ENCODE results near the gene HNRNPA0. TPM values are rescaled to one million over a fixed set of nuclear protein-coding genes. Genes with fewer than 3 reads are reported as not detected.

The HNRNPA0 gene
- total RNA-seq, 2 experiments from 2014 or later = 29.2 to 29.6 TPM

DNA sequence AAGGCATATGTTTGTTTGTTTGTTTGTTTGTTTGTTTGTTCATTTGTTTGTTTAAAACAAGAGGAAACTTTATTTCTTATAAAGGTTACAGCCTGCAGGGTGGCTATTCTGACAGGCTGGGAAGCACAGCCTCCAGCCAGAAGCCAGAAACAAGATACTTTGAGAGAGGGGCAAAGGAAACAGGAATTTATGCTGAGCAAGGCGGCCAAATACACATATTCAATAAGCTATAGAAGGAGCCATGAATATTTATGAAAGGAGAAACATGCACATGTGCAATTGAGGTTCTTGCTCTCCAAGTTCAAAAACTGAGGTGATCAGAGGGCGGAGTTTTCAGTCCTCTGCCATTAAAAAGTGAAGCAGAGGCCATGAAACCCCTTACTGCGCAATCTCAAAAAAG is 37.8 kb downstream of the HNRNPA0 start:
- Mint-ChIP-seq H3K4me3 (no peak overlapping the region), H3K4me1 (ENCODE audit: low read depth) (peaks cover 3% of the 10 kb centered on the region), H3K9me3 (peaks cover 13% of the 10 kb centered on the region), H3K36me3 (peaks cover 13% of the 10 kb centered on the region), H3K27ac (no peak overlapping the region), H3K27me3 (no peaks in the 10 kb centered on the region)
- DNase-seq = no peak
- intact Hi-C loops (cut with micrococcal nuclease) = no loop called here
- ChIA-PET POLR2A (no interaction called here), CTCF (interaction anchor here (1.7 to 2.4 kb wide), 2 partner anchors 56 to 87 kb away, joined by 3 to 8 read pairs; no protein-coding TSS in a partner anchor)

DNA sequence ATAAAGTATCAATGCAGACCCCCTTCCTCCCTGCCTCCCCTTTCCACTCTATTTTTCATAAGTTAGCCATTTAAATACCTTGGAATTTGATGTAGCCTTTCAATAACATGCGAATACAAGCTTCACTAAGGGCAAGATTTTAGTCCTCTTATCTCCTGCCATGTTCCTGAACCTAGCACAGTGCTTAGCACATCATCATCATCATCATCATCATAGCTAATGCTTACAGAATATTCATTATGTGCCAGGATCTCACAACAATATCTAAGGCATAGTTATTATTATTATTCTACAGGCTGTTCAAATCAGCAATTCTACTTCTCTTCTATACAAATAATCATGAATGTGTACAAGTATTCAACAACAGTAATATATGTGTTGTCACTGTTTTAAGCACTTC is 38.7 kb downstream of the HNRNPA0 start:
- Mint-ChIP-seq H3K27me3 (no peaks in the 10 kb centered on the region), H3K4me1 (ENCODE audit: low read depth) (no peaks in the 10 kb centered on the region), H3K4me3 (no peak overlapping the region), H3K36me3 (peaks cover 15% of the 10 kb centered on the region), H3K9me3 (peaks cover 13% of the 10 kb centered on the region), H3K27ac (no peak overlapping the region)
- ChIA-PET POLR2A (no interaction called here), CTCF (interaction anchor here (0.6 to 1.0 kb wide), 2 partner anchors 21 to 418 kb away, joined by 3 read pairs; partner anchors contain the start of gene KLHL3)
- intact Hi-C loops (cut with micrococcal nuclease) = no loop called here
- no peak for DNase-seq

DNA sequence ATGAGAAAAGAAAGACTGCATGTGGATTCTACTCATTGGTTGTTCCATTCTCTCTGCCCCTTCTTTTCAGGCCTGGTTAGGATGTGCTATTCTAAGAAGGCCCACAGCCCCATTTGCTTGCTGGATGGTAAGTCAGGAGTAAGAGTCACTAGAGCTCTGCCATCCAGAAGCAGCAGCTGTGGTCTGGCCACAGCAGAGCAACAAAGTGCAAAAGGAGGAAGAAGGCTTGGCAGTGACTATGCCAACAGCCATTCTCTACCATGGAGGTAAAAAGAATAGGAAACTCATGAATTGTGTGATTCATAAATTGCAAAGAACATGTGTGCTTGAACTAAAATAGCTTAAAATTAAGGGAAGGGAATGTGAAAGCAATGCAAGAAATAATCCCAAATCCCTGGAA is 39.2 kb downstream of the HNRNPA0 start:
- intact Hi-C loops (cut with micrococcal nuclease) = no loop called here
- H3K36me3 Mint-ChIP-seq = peaks cover 15% of the 10 kb centered on the region
- no peaks in the 10 kb centered on the region for H3K27me3 Mint-ChIP-seq
- peaks cover 13% of the 10 kb centered on the region for H3K9me3 Mint-ChIP-seq
- H3K4me3 Mint-ChIP-seq = no peak overlapping the region
- CTCF ChIA-PET = interaction anchor here (0.6 to 1.0 kb wide), 2 partner anchors 21 to 418 kb away, joined by 3 read pairs; partner anchors contain the start of gene KLHL3
- H3K27ac Mint-ChIP-seq = no peak overlapping the region
- no peaks in the 10 kb centered on the region for H3K4me1 Mint-ChIP-seq (ENCODE audit: low read depth)
- POLR2A ChIA-PET = no interaction called here
- DNase-seq = no peak

DNA sequence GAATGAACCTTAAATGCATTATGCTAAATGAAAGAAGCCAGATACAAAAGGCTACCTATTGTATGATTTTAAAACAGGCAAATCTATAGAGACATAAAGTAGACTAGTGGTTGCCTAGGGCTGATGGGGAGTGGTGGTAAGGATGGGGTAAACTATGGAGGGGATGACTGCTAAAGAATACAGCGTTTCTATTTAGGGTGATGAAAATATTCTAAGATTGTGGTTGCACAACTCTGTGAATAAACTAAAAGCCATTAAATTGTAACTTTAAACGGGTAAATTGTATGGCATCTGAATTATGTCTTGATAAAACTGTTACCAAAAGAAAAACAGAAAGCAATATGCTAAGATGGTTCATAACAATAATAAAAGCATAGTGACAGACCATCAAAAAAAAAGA is 39.7 kb downstream of the HNRNPA0 start:
- ChIA-PET CTCF (interaction anchor here (1.3 kb wide), 1 partner anchor 54 kb away, joined by 3 read pairs; no protein-coding TSS in a partner anchor), POLR2A (no interaction called here)
- Mint-ChIP-seq H3K27ac (no peak overlapping the region), H3K9me3 (peaks cover 13% of the 10 kb centered on the region), H3K36me3 (peaks cover 15% of the 10 kb centered on the region), H3K4me1 (ENCODE audit: low read depth) (no peaks in the 10 kb centered on the region), H3K4me3 (no peak overlapping the region), H3K27me3 (no peaks in the 10 kb centered on the region)
- intact Hi-C loops (cut with micrococcal nuclease) = no loop called here
- DNase-seq = no peak

DNA sequence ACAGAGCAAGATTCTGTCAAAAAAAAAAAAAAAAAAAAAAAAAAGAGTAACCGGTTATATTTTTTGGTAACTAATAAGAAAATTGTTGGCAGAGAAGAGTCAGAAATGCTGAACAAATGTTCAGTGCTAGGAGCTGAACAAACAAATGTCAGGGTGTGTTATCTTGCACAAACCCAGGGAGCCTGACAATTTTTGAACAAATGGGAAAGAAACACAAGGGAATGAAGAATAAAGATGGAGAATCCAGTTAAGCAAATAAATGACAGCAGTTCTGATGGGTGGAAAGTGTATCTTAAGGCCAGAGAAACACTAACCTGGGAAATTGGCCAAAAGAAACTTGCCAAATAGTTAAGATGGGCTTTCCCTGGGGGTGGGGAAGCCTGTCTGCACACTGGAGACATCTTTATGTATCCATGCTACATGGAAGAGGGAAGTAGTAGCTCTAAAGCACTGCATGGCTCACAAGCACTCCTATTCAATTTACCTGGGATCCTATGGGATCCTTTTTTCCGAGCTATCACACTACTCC is 42.0 kb downstream of the HNRNPA0 start:
- peaks cover 13% of the 10 kb centered on the region for H3K9me3 Mint-ChIP-seq
- no peak overlapping the region for H3K4me3 Mint-ChIP-seq
- no peak overlapping the region for H3K27ac Mint-ChIP-seq
- POLR2A ChIA-PET = no interaction called here
- peaks cover 18% of the 10 kb centered on the region for H3K36me3 Mint-ChIP-seq
- H3K27me3 Mint-ChIP-seq = no peaks in the 10 kb centered on the region
- CTCF ChIA-PET = interaction anchor here (1.3 to 1.6 kb wide), 2 partner anchors 19 to 51 kb away, joined by 5 to 10 read pairs; no protein-coding TSS in a partner anchor
- H3K4me1 Mint-ChIP-seq (ENCODE audit: low read depth) = no peaks in the 10 kb centered on the region
- no peak for DNase-seq
- intact Hi-C loops (cut with micrococcal nuclease) = no loop called here

DNA sequence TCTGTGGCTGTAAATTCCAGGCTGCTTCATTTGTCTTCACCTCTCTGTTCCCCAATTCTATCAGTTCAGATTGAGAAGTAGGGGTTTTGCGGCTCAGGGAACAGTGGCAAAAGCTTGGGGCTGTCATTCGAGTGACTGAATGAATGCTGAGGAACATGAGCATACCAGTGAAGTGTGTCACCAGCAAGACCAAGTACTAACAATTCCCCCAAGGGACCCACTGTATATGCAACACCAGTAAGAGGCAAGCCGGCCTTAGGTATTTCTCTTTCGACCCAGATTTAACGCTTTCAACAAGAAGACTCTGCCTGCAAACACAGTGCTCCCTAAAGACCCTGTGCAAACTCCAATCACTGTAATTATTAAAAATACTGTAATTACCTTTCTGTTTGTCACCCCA is 44.1 kb downstream of the HNRNPA0 start:
- POLR2A ChIA-PET = no interaction called here
- Mint-ChIP-seq H3K27me3 (no peaks in the 10 kb centered on the region), H3K9me3 (peaks cover 13% of the 10 kb centered on the region), H3K36me3 (peaks cover 21% of the 10 kb centered on the region), H3K4me1 (ENCODE audit: low read depth) (no peaks in the 10 kb centered on the region), H3K27ac (no peak overlapping the region), H3K4me3 (no peak overlapping the region)
- intact Hi-C loops (cut with micrococcal nuclease) = no loop called here
- DNase-seq = no peak
- CTCF ChIA-PET = no interaction called here

DNA sequence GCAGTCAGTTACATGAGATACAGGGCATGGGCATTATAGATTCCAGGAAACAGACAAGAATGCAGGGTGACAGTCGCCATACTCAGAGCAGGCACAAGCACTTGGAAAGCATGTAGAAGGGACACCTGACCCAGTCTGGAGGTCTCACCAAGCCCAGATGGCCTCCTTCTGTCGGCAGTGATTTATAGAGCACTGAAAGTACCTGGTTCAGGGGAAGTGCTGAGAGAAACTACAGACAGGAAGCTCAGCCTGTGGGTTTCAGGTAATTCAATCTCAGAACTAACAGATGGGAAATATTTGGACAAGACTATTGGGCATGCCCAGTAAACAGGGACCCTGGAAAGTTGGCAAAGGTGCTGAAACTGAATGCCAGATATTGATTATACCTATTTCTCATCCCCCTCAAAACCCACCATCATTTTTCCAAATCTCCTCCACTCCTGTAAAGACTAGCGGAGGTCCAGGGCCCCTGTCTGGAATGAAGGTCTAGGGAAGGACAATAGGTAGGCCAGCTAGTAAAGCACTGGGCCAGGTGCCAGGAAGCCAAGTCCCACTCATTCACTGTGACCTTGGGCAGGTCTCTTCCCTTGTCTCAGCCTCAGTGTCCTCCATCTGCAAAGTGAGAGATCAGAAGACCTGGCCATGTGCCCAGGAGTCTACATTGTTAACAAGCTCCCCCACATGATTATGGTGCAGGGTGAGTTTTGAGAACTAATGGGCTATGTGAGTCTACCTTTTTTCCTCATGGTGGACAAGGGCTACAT is 45.2 kb downstream of the HNRNPA0 start:
- Mint-ChIP-seq H3K4me1 (ENCODE audit: low read depth) (no peaks in the 10 kb centered on the region), H3K4me3 (no peak overlapping the region), H3K9me3 (peaks cover 7% of the 10 kb centered on the region), H3K36me3 (peaks cover 18% of the 10 kb centered on the region), H3K27me3 (no peaks in the 10 kb centered on the region), H3K27ac (no peak overlapping the region)
- intact Hi-C loops (cut with micrococcal nuclease) = no loop called here
- DNase-seq = no peak
- ChIA-PET POLR2A (no interaction called here), CTCF (no interaction called here)

DNA sequence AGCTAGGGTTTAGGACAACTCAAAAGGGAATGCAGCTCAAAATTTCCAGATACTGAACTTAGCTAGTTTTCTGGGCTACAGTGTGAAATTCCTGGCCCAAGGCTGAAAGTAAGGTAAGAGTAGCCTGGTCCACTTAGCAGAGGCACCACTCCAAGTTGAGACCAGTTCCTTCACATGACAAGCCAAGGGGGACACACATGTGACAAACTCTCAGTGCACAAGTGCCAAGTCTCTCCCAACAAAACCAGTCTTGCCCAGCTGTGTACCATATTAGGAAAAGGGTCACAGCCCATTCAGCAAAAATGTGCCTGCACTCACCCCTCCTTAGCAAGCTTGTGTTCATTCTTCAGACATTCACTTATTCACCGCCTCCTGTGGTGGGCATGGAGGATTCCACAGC is 46.1 kb downstream of the HNRNPA0 start:
- Mint-ChIP-seq H3K36me3 (peaks cover 14% of the 10 kb centered on the region), H3K9me3 (peaks cover 3% of the 10 kb centered on the region)
- POLR2A ChIA-PET = no interaction called here

DNA sequence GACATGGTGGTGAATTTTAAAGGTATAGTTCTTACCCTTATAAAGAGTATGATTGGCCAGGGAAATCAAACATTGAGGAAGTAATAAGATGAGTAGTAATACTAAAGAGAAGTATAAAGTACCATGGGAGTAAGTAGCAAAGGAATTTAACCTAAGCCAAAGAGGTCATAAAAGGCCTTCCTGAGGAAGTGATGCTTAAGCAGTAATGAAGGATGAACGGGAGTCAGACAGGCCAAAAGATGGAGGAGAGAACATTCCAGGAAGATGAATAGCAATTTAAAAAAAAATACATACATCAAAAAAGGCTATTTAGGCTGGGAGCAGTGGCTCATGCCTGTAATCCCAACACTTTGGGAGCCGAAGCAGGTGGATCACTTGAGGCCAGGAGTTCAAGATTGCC is 47.3 kb downstream of the HNRNPA0 start:
- no peak overlapping the region for H3K4me3 Mint-ChIP-seq
- H3K9me3 Mint-ChIP-seq = no peaks in the 10 kb centered on the region
- H3K27ac Mint-ChIP-seq = no peak overlapping the region
- H3K36me3 Mint-ChIP-seq = peaks cover 7% of the 10 kb centered on the region
- H3K27me3 Mint-ChIP-seq = no peaks in the 10 kb centered on the region
- H3K4me1 Mint-ChIP-seq (ENCODE audit: low read depth) = no peaks in the 10 kb centered on the region
- POLR2A ChIA-PET = no interaction called here
- DNase-seq = no peak
- intact Hi-C loops (cut with micrococcal nuclease) = no loop called here
- CTCF ChIA-PET = no interaction called here

More for the DNA sequence above, 46.1 kb downstream of the HNRNPA0 start:
- Mint-ChIP-seq H3K4me1 (ENCODE audit: low read depth) (no peaks in the 10 kb centered on the region), H3K27me3 (no peaks in the 10 kb centered on the region), H3K27ac (no peak overlapping the region), H3K4me3 (no peak overlapping the region)
- intact Hi-C loops (cut with micrococcal nuclease) = no loop called here
- DNase-seq = no peak
- CTCF ChIA-PET = no interaction called here

DNA sequence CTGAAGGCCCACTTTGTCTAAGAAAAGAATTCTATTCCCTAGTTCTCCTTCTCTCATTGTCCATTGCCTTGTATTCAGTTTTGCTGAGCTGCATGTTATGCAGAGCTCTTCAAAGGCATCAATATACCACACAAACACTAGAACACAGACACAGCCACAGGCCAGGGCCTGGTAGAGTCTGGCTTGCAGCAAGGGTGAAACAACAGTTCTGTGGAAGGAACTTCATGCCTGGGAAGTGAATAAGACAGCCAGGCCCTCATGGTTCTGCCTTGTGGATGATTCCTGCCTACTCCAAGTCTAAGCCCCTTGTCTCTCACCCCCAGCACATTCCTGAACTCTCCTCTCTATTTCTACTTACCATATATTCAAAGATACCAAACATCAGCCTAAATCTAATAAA is 49.1 kb downstream of the HNRNPA0 start:
- Mint-ChIP-seq H3K4me3 (no peak overlapping the region), H3K36me3 (peaks cover 7% of the 10 kb centered on the region), H3K4me1 (ENCODE audit: low read depth) (no peaks in the 10 kb centered on the region), H3K27ac (no peak overlapping the region), H3K9me3 (no peaks in the 10 kb centered on the region), H3K27me3 (no peaks in the 10 kb centered on the region)
- POLR2A ChIA-PET = no interaction called here
- CTCF ChIA-PET = no interaction called here
- no peak for DNase-seq
- intact Hi-C loops (cut with micrococcal nuclease) = no loop called here

DNA sequence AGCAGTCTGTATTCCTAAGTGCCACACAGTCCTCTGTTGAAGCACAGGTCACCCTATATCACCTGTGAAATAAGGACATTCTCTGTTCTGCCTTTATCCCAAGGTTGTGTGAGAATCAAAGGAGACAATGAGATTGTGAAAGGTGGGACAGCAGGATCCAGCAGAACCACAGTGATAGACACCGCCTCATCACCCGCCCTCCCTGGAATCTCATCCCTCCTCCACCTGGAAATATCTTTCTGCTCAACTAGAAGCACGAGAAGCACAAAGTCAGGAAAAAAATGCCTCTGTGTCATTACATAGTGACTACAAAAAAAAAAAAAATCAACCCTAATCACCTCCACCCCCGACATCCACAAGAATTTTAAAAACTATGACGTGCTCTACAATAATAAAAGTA is 50.6 kb downstream of the HNRNPA0 start:
- H3K27ac Mint-ChIP-seq = no peak overlapping the region
- no peak overlapping the region for H3K4me3 Mint-ChIP-seq
- CTCF ChIA-PET = no interaction called here
- no peaks in the 10 kb centered on the region for H3K9me3 Mint-ChIP-seq
- intact Hi-C loops (cut with micrococcal nuclease) = no loop called here
- POLR2A ChIA-PET = no interaction called here
- no peaks in the 10 kb centered on the region for H3K4me1 Mint-ChIP-seq (ENCODE audit: low read depth)
- no peak for DNase-seq
- peaks cover 6% of the 10 kb centered on the region for H3K36me3 Mint-ChIP-seq
- no peaks in the 10 kb centered on the region for H3K27me3 Mint-ChIP-seq

DNA sequence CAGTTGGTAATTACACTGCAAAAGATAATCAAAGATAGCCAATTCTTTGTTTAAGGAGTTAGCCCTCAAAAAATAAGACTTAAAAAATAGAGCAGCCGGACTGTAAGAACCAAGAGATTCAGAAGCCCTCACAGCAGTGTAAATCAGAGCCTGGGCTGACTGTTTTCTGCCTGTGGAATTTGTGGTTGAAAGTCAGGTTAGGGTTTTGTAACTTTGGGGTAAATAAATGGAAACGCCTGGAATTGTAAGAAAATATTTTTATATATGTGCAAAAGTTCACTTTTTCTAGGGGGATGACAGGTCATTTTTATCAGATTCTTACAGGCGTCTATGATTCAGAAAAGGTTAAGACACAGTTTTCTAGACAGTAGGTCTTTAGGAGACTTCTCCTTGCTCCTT is 53.9 kb downstream of the HNRNPA0 start:
- H3K4me1 Mint-ChIP-seq (ENCODE audit: low read depth) = peaks cover 22% of the 10 kb centered on the region
- no peaks in the 10 kb centered on the region for H3K27me3 Mint-ChIP-seq
- no peak overlapping the region for H3K4me3 Mint-ChIP-seq
- no peaks in the 10 kb centered on the region for H3K9me3 Mint-ChIP-seq
- DNase-seq = no peak
- CTCF ChIA-PET = no interaction called here
- H3K36me3 Mint-ChIP-seq = peaks cover 1% of the 10 kb centered on the region
- no peak overlapping the region for H3K27ac Mint-ChIP-seq
- POLR2A ChIA-PET = no interaction called here
- intact Hi-C loops (cut with micrococcal nuclease) = no loop called here

Data from activated CD4-positive, alpha-beta memory T cell treated with anti-CD3 and anti-CD28 coated beads for 36 hours (primary cell).